Measurements from ENCODE around the gene WWC2.

Gene WWC2

DNA sequence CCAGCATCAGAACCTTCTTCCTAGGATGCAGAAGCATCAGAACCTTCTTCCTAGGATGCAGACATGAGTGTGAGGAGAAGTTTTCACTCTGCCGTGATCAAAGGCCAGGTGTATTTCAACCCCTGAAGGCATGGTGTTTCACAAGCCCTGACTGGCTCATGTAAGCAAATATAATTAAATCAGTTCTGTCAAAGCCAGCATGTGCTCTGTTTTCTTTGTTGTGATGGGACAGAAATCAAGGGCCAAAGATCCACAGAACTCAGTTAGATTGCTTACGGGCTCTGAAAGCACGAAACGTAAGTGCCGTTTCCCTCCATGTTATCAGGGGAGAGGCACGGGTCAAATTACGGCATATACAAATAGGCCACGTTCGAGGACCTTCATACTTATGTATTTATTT lies 255.2 kb downstream of the WWC2 start:
- no peak for DNase-seq (ENCODE audit: low read depth)

DNA sequence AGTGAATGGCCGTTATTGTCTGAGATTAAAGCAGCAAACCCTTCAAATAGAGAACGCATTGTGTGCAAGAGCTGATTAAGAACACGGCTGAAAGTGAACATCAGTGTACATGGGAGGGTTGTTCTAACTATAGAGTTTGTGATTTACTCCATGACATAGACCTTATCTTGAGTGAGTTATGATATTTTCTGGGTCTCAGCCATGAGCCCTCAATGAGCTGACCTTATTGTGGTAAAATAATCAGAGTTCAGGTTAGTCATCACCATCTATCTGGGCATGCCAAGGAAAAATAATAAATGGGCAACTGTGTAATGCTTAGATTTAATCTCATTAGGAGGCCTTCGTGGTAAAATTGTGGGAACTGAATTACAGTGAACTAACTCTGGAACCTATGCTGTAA lies 256.3 kb downstream of the WWC2 start:
- DNase-seq (ENCODE audit: low read depth): no peak

DNA sequence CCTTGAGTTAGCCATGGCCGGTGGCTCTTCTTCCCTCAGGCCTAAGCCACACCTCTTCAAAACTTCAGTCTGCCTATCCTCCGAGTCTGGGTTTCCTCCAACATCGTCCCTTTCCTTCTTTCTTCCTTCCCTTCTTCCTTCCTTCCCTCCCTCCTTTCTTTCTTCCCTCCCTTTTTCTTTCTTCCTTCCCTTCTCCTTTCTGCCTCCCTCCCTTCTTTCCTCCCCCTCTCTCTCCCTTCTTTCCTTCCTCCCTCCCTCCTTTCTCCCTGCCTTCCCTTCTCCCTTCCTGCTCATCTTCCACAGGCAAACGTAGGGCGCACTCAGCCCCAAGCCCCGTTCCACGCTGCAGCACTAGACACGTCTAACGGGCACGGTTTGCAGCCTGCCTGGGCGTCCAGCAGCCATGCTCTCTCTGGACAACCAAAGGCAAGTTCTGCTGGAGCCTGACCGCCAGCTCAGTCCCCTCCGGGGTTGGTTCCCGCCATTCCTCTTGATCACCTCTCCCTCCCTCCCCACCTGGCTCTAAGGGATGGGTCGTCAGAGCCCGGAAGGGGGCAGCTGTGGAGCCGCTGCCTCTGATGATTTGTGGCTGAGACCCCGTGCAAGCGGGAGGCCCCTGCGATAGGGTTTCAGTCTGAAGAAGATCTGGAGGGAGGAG lies 257.2 kb downstream of the WWC2 start:
- DNase-seq (ENCODE audit: low read depth): no peak

DNA sequence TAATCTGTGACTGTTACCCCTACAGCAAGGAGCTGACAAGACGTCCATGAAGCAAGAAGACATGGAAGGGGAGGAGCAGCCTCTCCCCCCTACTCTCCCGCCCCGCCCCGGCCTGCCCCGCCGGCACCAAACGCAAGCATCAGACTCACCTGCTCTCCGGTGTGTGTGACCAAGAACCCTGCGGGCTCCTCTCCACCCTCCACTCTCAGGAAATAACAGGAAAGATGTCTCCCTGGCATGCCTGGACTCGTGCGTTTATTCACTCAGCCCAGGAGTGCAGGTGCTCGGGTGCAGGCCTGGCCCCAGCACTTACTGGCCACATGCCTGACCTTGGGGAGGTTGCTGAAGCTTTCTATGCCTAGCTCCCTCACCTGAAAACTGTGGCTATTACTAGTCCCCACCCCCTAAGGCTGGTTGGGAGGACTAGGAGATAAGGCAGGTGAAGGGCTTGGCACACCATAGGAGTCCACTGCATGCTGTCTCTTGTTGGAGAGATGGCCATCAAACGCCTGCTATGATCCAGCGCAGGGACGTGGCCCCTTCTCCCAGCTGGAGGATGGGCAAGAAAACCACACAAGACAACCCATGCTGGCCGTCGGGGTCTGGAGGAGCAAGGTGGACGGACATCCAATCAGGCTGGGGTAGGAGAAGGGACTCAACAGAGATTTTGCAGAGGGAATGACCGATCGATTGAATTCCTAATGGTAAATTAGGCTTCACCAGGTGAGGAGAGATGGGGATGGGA lies 258.0 kb downstream of the WWC2 start:
- no peak for DNase-seq (ENCODE audit: low read depth)

DNA sequence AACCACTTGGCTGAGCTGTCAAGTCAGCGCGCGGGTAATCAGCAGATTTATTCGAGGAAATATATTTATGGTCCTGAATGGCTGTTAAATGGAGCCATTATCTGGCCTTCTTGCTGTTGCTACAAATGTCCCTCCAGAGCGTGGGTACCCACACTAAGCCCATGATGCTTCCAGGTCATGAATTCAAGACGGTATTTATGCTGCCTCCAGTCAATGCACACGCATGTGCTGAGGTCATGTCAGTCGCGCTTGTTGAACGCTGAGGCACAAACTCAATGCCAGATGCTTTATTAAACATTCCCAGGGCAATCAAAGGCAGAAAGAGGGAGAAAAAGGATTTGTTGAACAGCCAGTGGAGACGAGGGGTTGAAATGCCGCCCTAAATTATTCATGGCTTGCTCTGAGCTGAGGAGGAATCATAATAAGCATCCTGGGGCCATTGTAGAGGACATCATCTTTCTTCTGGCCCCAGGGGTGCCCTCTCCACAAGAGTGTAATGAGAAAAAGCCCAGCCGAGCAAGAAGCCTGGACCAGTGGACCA lies 259.2 kb downstream of the WWC2 start:
- DNase-seq (ENCODE audit: low read depth): no peak

DNA sequence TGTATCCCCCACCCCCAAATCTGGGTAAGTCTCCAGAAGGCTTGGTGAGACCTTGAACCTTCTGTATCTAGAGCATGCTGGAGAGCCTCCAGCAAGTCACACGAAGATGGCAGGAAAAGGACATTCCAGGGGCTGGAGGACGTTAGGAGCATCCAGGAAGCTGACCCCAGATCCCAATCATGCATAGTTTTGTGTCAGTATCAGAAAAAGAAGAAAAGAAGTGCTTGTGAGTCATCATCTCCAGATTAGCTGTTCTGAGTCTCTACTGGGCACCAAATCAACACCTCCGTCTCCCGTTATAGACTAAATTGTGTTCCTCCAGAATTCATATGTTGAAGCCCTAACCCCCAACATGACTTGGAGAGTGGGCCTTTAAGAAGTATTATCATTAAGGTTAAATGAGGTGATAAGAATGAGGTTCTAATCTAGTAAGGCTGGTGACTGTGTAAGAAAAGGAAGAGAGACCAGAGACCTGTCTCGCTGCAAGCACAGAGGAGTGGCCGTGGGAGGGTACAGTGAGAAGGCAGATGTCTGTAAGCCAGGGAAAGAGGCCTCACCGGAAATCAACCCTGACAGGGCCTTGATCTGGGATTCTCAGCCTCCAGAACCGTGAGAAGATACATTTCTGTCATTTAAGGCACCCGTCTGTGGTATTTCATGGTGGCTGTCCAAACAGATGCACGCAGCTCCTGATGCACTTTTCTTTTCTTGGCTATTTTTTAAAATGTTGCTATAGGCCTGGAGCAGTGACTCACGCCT lies 261.3 kb downstream of the WWC2 start:
- DNase-seq (ENCODE audit: low read depth): no peak

DNA sequence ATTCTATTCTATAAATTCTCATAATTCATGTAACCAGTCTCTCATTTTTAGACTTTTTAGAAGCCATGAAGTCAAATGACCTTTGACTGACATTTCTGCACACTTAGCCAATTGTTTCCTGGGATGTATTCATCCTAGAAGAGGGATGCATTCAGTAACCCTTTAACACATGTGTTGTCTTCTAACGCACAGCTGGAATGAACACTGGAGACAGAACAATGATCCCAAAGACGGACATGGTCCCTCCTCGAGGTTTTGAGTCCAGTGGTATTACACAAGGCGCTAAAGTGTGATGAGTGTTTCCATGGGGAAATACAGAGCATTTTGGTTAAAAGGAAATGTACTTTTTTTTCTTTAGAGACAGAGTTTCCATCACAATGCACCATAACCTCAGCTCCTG lies 263.0 kb downstream of the WWC2 start:
- DNase-seq (ENCODE audit: low read depth): no peak

DNA sequence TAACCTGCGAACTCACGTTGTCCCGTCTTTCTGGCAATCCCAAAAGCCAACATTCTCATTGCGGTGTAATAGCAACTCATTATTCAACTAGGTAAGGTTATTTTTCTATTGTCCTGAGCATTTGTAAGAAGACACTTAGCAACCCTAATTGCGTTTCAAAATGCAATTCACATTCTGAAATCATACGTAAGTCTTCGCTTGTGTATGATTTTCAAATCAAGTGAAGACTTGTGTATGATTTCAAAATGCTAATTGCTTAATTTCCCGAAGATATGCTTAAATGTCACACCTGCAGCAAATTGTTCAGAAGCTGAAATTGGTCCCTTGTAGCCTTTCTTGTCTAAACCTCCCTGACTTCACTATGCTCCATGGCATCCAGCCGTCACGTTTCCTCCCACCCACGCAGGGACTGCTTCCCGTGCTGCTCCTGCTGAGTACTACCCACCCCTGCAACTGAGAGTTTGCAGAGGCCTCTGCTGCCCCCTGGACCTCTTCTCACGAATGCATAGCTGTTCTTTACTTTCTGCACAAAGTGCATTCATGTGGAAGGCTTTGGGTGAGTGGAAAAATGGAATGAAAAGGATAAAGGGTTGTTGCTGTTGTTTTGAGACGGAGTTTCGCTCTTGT lies 264.0 kb downstream of the WWC2 start:
- no peak for DNase-seq (ENCODE audit: low read depth)

DNA sequence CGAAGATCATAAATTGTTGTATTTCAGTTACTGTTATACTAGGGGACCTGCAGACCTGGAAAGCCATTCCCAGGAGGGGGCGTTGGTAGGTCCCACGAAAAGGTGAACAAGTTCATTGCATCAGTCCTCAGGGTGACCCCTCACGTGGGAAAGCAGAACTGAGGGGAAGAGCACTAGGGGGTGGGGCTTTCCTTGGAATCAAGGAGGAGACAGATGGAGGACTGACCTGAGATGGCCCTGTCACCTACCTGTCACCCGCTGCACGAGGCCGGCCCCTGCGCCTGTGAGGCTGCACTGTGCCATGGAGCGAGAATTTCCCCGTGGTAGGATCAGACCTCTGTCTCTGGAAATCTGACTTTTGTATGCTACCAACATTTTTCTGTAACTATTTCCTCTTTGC lies 265.0 kb downstream of the WWC2 start:
- no peak for DNase-seq (ENCODE audit: low read depth)

DNA sequence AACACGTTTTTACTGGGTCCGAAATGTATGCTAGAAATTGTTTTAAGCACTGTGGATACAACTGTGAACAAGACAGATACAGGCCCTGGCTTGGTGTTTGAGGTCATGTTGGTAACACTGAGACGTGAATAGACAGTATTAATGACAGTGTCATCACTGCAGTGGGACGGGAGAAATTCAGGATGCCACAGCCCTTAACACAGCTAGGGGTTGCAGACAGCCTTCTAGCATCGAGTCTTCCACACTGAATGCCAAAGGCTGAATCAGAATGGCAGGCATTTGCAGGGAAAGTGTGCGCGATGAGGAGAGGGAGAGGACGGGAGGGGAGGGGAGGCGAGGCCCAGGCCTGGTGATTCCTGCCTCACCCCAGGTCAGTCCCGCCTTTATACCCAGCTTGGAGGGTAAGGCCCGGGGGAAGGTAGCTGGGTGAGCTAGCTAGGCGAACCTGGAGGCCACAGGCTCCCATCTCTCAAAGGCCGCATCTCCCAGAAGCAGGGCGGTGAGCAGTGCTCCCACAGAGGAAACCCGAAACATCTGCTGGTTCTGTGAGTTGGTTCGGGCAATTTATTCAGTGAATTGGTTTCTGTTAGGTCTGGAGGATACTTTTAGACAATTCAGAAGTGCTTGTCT lies 267.3 kb downstream of the WWC2 start:
- no peak for DNase-seq (ENCODE audit: low read depth)

DNA sequence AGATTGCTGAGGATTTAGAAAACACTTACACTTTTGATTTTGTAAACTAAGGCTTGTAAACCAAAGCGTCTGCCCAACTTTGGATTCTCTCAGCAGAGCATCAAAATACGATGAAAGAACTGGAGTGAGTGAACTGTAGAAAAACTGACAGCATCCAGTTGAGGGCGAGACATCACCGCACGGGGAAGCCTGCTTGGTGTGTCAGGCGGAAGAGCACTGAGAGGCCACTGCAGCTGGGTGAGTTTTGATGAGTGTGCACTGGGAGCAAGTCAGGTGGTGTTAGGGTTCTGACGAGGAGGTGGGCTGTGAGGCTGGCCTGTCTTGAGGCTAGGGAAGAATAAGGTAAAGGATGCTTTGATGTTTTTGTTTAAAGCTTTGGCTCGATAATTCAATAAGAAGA lies 270.0 kb downstream of the WWC2 start:
- DNase-seq (ENCODE audit: low read depth): no peak

All from activated T-cell treated with anti-CD3 and anti-CD28 coated beads for 48 hours (primary cell).